NCI-H69 (cell line): ENCODE results near the gene DIPK2A.

Source experiments
- DNase-seq: peaks from one replicate; lab custom pipeline; 2025; lab: John Stamatoyannopoulos, UW

The DIPK2A gene, protein sequence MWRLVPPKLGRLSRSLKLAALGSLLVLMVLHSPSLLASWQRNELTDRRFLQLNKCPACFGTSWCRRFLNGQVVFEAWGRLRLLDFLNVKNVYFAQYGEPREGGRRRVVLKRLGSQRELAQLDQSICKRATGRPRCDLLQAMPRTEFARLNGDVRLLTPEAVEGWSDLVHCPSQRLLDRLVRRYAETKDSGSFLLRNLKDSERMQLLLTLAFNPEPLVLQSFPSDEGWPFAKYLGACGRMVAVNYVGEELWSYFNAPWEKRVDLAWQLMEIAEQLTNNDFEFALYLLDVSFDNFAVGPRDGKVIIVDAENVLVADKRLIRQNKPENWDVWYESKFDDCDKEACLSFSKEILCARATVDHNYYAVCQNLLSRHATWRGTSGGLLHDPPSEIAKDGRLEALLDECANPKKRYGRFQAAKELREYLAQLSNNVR

DNA sequence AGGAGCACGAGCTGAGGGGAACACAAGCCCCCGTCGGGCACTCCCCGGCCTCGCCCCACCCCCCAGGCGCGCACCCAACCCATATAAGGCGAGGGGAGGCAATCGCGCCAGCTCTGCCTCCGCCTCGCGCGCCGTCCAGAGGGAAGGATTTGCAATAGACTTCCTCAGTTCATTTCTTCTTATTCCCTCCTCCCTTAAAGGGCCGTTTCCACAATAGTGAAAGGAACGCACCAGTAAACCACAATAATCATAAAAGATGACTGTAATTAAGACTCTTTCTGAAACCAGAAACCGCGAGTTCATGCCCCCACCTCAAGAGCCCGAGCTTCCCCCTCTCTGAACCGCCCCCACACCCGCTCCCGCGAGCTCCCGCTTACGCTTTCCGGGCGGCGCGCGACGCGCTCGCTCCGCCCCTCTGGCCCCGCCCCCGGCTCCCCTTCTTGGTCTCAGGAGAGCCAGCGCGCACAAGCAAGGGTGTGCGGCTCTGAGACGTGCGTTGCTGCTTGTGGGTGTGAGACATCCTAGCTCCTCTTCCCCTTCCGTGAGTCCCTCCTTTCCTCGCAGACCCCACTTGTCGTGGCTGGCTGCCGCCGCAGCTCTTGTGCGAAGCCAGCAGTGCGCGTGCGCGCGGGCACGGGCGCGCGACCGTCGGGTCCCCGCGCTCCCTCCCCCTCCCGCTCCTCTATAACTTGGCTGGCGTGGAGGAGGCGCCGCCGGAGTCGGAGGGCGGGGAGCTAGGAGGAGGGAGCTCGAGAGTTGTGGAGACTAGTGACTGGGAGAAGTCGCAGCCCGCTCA lies at the start of gene DIPK2A:
DIPK2A (plus strand) TSS at position 465 of the 796 bp plus-strand sequence. CDS start 510 bp downstream, outside the sequence.
- peak; percentile 95 for DNase-seq

DNA sequence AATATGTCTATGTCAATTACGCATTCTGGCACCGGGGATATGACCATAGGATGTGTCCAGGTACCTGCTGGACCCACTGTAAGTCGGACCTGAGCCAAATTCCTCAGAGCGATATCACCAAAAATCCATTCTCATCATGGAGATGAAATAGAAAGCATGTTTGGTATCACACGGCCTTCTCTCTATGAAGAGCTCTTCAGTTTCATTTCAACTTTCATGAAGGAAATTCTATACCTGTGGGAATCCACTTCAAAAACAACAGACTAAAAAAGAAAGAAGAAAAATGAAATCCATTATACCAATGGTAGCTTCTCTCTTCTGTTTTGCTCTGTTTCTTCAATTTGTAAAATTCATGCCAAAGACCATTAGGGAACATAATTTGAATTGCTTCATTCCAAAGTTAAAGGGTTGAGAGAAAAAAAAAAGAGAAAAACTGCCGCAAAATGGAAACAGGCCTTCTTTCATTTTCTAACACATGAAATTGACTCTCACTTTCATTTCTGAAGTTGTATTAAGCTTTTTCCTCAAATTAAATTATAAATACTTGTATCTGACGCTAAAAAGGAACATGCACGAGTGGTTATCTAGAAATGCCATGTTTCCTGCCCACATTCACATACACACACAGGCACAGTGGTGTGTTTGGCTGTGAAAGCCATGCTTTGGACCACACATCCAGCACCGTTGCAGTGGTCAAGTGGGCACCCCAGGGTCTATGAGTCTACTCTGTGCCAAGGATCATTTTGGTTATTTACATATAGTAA lies 46.9 kb upstream of the DIPK2A start:
- no peak for DNase-seq

DNA sequence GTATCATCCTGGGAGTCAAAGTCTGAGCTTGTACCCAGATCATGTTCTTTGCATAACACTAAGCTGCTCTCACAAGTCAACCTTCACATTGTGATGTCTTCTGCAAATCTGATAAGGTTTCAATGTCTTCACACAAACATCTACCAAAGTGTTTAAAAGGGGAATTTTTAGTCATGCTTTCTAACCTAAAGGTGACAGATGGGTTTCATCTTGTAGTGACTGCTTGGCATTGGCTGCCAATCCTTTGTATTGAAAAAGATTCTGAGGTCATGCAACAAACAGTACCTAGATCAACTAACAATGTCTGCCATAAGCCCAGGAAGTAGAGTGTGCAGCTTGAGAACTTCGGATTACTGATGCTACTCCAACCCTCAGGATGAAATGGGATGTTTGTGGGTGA lies 43.6 kb upstream of the DIPK2A start:
- DNase-seq: no peak

DNA sequence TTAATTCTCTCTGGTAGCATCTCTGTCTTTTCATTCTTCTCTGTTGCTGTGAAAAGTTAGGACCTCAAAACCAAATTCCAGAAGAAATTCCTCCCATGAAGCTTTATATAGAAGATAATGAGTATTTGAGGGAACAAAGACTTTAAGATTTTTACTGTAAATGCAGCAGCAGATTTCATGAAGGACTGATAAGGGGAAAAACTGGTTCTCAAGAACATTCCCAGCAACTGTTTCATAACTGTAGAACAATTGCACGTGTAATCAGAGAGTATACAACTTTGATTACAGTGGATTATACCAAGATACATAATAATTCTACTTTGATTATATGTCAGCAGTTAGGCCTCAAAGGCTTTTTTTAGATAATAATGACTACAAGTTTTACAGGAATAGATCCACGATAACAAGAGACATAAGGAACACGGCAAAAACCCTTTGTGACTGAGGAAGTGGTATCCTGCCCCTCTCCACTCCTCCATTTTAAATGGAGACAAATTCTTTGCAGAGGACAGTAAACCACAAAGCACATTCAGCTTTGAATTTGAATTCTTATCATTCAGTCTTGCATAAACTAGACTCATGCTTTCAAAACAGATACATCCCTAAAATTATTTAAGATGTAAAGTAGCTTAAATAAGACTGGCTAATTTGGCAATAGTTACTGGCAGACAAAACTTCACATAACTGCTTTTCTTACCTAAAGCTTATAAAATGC lies 42.9 kb upstream of the DIPK2A start:
- no peak for DNase-seq

DNA sequence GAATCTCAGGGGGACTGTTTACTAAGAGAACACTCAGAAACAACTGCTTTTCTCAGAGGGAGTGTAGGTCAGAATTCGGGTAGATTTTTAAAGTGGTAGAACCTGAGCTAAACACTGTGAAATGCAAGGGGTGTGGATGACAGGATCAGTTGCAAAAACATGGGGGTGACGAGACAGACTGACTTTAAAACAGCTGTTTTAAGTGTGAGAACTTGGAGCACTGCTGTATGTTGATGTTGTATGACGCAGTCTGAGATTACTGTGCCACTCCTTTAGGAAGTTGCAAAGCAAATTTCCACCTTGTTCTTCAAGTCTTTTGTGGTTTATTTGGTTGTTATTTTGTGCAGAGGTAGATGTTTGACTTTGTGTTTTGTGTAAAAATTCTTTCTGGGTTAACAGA lies 36.8 kb upstream of the DIPK2A start:
- no peak for DNase-seq

DNA sequence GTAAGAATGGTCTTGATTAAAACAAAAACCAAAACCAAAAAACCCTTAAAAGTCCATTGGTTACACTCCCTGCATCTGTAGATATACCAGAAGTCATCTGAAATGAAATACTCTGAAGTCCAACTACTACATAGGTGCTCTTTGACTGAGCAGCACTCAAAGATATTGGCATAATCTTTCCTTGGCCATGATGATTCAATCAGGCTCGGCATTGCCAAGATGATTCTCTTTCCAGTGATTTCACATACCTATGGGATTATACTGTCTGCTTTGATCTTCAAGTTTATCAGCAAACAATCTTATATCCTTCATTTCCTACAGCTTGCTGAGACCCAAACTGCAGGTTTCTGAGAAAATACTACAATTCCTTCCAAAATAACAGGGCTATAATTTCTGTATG lies 35.9 kb upstream of the DIPK2A start:
- DNase-seq: no peak

DNA sequence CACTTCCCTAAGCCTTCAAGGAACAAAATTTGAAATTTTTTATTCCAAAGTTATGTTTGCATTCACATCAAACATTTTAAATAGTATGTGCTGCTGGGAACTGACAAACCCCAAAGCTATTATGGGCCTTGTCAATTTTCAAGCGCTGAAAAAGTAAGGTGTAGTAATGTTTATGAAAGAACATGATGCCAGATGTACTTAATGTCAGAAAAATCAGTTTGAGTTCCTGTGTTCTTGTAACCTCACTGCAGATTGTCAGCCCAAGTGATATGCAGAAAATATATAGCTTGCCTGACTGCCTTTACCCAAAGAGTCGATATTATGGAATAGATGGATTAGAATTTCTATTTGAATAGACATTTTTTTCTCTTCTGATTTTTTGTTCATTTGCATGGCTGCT lies 20.8 kb upstream of the DIPK2A start:
- DNase-seq: no peak

DNA sequence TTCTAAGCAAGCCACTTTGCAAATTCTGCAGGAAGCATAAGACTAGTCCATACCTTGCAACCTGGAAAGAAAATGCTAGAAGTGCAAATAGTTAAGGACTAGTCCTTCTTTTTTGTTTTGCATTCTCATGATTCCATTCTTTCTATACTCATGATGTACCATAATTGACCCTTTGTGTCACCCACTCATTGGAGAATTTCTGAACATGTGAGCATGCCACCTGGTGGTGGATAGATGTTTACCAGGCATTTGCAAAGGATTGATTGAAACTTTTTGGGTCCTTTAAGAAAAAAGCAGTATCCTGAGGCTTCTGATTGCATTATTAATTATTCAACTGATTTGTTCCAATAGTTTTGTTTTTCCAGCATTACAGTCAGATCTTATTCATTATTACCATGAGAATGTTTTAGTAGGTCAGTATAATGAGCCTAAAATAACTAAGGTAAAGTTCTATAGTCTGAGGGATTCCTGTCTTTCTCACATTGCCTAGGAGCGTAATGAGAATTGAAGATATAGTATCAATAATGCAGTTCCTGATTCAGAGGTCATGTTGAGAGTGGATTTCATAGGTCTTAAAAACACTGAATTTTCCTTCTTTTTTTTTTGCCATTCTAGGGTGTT lies 20.2 kb upstream of the DIPK2A start:
- DNase-seq: peak; percentile 43

DNA sequence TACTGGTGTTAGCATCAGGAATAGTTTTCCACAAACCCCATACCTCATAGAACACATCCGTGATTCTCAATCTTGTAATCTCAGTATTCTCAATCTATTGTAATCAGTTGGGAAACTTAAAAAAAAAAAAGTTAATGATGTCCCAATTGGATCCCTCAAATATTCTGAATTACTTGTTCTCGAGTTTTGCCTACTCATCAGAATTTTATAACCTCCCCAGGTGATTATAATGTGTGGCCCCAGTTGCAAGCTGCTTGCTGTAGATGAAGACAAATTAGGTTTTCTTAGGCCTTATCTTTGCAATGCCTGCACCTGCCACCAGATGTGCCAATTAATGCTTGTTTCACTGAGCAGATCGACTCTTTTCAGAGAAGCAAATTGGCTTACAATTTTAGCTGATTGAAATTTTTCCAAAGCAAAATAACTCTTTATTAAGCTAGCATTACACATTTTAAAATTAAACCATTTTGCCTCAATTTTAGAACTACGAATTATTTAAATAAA lies 19.0 kb upstream of the DIPK2A start:
- DNase-seq: no peak

DNA sequence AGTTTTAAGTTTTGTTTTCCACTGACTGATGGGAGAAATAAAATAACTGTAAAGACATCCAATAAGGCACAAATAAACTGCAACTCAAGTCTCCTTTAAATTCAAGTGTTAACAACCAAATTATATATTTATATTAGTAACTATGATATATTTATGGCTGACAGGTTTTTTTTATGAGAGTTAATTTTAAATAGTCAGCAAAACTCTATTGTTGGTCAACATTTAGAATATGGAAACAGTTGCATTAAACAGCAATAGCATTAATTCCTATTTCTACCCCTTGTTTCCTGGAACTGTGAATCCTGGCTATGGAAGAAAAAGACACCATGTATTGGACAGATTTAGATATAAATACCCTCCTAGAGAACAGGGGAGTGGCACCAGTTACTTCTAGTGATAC lies 16.5 kb upstream of the DIPK2A start:
- DNase-seq: no peak

DNA sequence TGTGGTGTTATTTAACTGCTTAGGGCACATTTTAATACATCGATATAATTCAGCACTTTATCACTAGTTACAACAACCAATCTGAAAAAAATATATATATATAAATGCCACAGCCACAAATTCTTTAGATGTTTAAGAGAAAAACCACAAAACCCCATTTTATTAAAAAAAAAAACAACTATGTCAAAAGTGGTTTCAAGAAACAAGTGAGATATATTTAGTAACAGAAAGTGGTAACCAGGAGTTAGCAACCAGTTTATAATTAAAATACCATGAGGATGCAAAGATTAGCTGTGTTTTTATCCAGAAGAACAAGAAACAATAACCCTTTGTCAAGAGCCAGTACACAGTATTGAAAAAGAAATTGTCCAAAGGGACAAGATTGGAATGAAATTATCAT lies 14.8 kb upstream of the DIPK2A start:
- no peak for DNase-seq

DNA sequence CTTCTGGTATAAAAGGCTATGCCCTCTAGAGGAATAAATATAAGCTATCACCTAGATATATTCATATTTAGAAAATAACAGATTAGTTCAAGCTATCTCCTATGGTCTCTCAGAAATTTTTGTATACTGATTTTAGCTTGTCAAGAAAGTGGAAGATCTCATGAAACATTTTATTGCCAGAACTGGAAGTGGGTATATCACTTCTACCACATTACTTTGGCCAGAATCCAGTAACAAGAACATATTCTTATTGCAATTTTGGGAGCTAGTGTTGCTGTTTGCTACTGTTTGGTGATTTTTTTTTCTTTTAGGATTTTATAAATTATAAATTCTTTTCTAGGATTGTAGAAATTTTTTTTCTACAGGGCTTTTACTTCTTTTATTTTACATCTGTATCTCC lies 14.2 kb upstream of the DIPK2A start:
- DNase-seq: no peak

DNA sequence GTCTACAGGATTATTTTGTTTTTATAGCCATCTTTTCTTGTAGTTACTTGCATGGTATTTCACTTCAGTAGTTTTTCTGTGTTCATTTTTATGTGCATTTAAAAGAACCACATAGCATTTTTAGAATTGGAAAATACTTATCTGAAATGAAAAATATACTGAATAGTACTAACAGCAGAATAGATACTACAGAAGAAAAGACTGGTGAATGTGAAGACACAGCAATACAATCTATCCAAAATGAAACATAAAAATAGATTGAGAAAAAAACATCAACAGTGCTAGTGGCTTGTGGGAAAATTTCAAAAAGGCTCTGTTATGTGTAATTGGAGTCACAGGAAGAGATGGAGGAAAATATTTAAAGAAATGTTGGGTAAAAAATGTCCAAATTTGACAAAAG lies 12.7 kb upstream of the DIPK2A start:
- no peak for DNase-seq

DNA sequence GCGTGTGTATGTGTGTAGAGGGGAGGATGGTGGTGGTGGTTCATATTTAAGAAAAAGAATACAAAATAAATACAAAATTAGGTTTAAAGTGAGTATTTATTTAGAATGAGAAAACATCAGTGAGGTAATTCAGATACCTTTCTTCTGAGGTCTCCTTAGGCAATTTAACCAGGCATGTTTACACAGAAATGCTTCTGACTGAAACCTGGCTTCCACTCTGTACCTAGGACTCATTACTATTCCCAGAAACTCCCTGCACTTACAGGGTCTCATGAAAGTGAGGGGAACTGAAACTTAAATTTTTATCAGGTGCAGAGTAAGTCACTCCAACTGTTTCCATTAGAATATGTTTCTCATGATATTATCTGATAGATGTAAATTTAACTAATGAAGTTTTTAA lies 10.3 kb upstream of the DIPK2A start:
- no peak for DNase-seq

DNA sequence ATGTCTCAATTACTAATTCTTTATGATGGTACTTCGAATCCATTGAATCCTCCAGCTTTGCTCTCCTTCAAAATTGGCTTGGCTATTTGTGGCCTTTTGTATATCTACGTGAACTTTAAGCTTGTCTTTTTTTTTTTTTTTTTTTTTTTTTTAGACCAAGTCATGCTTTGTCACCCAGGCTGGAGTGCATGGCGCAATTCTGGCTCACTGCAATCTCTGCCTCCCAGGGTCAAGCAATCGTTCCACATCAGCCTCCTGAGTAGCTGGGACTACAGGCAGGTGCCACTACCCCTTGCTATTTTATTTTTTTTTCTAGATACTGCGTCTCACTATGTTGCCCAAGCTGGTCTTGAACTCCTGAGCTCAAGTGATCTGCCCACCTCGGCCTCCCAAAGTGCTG lies 7.7 kb upstream of the DIPK2A start:
- DNase-seq: no peak

DNA sequence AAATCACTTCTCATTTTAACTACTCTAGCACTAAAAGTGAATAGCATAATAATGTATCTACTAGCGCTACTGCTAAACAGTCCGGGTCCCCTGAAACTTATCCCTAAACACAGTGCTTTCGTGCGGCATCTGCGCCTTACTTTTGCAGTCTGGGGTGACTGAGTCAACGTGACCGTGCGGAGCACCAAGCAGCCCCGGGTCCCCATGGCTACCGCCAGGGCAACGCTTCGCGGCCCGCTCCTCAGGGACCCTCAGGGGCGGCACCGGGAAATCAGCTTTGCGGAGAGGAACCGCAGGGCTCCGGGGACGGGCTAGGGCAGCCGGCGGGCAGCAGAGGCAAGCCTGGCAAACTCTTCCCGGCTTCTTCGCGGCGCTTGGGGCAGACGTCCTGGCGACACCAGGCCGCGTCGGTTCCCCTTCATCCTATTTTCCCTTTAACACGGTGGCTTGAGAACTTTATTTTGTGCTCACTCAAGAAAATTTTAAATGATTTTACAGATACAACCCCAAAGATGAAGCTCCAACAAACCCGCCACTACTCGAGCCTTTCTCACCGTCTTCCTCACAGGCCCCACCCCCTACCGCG lies 757 bp upstream of the DIPK2A start:
- peak; percentile 78 for DNase-seq

DNA sequence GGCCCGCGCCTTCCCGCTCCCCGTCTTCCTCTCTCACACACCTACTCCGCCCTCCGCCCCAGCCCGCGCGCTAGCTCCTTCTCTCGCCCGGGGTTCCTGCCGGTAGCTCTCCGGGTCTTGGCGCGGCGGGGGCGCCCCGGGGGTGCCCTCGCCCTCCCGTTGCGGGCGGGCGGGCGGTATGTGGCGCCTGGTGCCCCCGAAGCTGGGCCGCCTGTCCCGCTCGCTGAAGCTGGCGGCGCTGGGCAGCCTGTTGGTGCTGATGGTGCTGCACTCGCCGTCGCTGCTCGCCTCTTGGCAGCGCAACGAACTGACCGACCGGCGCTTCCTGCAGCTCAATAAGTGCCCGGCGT lies 507 bp downstream of the DIPK2A start:
- no peak for DNase-seq

DNA sequence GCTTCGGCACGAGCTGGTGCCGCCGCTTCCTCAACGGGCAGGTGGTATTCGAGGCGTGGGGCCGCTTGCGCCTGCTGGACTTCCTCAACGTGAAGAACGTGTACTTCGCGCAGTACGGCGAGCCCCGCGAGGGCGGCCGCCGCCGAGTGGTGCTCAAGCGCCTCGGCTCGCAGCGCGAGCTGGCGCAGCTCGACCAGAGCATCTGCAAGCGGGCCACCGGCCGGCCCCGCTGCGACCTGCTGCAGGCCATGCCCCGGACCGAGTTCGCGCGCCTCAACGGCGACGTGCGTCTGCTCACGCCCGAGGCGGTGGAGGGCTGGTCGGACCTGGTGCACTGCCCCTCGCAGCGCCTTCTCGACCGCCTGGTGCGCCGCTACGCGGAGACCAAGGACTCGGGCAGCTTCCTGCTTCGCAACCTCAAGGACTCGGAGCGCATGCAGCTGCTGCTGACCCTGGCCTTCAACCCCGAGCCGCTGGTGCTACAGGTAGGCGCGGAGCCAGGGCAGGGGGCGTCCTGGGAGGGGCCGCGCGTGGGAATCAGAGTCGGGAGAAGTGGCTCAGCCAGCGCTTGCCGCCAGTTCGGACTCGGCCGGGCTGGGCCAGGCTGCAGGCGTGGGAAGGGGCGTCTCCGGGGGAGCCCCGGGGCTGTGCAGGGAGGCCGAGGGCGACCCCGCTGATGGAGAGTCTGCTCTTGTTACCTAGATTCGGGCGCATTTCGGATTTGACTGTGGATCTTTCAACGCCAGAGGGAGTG lies 1.1 kb downstream of the DIPK2A start:
- peak; percentile 86 for DNase-seq

DNA sequence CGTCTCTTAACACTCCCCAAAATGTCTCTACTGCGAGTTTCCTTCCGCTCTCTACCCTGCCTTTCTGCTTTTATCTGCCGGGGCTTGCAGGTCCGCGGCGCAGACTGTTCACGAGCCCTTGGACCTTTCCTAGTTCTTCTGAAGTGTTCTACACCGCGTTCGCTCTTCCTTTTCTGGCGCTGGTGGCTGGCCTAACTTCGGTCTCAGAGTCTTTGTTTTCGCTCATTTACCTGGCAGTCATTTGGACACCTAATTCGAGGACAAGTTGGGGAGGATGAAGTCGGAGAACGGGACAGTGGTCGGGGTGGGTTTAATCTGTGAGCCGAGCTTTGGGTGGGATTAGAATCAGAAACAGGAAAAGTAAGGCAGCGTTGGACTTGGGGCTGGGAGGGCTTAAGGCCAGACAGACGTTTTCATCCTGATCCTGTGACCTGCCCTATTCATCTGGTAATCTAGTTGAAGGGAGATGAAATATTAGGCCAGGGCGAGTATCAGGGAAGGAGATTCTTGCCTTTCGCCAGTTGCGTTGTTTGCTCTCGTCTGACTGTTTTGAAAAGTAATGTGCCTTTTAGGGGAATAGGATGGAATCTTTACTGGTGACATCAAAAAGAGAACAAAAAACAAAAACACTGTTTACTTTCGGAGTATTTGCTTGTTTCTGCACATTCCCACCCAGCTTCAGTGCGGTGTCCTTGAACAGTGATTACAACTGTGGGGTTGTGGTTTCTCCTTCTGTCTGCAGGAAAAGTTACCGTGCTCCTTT lies 1.8 kb downstream of the DIPK2A start:
- DNase-seq: peak; percentile 85
